MM.1S (cell line): ENCODE data around the gene GPBP1L1.

ENCODE experiments used
- CTCF ChIP-seq: fragments of 300-600 bp; sonication (generic); IDR thresholded peaks from 2 replicates; pipeline ENCODE4 v1.5.1; 2016; ENCODE audit warnings: antibody characterized with exemption, low read length, mixed read lengths
- EZH2 ChIP-seq: fragments of 300-600 bp; sonication (generic); optimal IDR thresholded peaks from 2 replicates; pipeline ENCODE3; 2017; ENCODE audit warnings: low read depth, mild to moderate bottlenecking, antibody characterized with exemption, low read length, mixed read lengths
- EZH2phosphoT487 ChIP-seq: fragments of 300-600 bp; sonication (generic); IDR thresholded peaks from 2 replicates; pipeline ENCODE4 v1.6.1; 2018; ENCODE audit warnings: antibody characterized with exemption, low read length

DNA sequence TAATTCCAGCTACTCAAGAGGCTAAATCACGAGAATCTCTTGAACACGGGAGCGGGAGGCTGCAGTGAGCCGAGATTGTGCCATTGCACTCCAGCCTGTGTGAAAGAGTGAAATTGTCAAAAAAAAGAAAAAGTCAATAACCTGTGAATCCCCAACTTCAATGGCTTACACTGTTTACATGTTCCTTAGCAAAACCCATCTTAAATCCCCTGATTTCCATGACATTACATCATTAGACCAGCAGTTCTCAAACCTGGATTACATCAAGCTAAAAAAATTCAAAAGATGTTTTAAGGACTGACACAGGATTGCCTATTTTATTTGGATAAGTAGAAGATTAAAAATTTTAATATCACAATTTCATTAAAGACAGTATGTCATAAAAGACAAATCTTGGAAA lies 12.4 kb downstream of the GPBP1L1 start:
- TF ChIP-seq CTCF = no peak
- no peak for TF ChIP-seq EZH2
- TF ChIP-seq EZH2phosphoT487 = no peak
